ENCODE results near the gene MUS81. TPM values are rescaled to one million over a fixed set of nuclear protein-coding genes. Genes with fewer than 3 reads are reported as not detected.
"Not testable (repeated sequence)": the region's sequence is repeated elsewhere in the genome, so short reads cannot be mapped to it uniquely, and the experiment has no call there.

The MUS81 gene
- total RNA-seq, 4 donors from 2014 or later = 58.3 to 191 (median 81.2) TPM

DNA sequence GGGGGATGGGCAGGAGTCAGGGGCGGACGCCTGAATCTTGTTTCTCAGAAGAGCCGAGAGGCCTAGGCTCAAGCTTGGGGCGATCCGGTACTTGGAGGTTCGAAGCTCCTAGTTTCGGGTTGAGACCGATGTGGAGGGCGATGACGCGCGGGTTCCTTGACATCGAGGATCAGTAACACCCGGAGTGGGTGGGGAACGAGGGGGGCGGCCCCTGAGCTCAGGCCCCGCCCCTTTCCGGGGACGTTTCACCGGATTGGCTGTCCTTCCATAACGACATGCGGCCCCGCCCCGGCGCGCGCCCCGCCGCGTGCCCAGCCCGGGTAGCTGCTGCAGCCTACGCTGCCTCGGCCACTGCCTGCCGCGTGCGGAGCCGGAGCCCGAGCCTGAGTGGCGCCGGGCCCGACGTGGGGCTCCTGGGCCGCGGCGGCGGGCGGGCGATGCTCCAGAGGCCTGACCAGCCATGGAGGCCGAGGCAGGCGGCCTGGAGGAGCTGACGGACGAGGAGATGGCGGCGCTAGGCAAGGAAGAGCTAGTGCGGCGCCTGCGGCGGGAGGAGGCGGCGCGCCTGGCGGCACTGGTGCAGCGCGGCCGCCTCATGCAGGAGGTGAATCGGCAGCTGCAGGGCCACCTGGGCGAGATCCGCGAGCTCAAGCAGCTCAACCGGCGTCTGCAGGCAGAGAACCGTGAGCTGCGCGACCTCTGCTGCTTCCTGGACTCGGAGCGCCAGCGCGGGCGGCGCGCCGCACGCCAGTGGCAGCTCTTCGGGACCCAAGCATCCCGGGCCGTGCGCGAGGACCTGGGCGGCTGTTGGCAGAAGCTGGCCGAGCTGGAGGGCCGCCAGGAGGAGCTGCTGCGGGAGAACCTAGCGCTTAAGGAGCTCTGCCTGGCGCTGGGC is 30.3 kb downstream of the MUS81 start, which contains the start of gene CCDC85B:
Gene CCDC85B (plus strand): TSS at position 350 of the 895 bp plus-strand sequence. CDS start 111 bp downstream, at position 461.
- peak within 1 kb of the TSS; percentile 45 to 79 (median 69) for H3K4me3 ChIP-seq
- in situ Hi-C loops (cut with MboI; ENCODE audit: low pct_ligation_motif_present in 1 of 4, low pct_unique_long_range_greater_than_20kb in 1 of 4, low sequenced_read_pairs in 3 of 4) = loop anchor here in 2 of 4 donors (25.0 kb wide), 1 partner anchor 97 kb away; no protein-coding TSS in a partner anchor
- 1% methylated on average over 27 of the region's 94 CpGs; no CpG with 5 or more reads in 1 of the 2 donors for WGBS, 2 donors (ENCODE audit: low coverage in 1 of 2)
- peak; percentile 99 for DNase-seq
- peak within 1 kb of the TSS; percentile 95 to 99 (median 97) for H3K27ac ChIP-seq
- H3K36me3 ChIP-seq = no peaks in the 10 kb centered on the region
- intact Hi-C loops (cut with DNase I; ENCODE audit: low total_unique reads) = no loop called here
- H3K27me3 ChIP-seq = no peaks in the 10 kb centered on the region
- H3K4me1 ChIP-seq = peaks cover 39 to 73% (median 58%) of the 10 kb centered on the region in 4 donors
- H3K9me3 ChIP-seq = no peaks in the 10 kb centered on the region
- peak; percentile 81 for TF ChIP-seq POLR2A (IDR thresholded peaks at IDR 0.05)
- TF ChIP-seq, protein P1, sequence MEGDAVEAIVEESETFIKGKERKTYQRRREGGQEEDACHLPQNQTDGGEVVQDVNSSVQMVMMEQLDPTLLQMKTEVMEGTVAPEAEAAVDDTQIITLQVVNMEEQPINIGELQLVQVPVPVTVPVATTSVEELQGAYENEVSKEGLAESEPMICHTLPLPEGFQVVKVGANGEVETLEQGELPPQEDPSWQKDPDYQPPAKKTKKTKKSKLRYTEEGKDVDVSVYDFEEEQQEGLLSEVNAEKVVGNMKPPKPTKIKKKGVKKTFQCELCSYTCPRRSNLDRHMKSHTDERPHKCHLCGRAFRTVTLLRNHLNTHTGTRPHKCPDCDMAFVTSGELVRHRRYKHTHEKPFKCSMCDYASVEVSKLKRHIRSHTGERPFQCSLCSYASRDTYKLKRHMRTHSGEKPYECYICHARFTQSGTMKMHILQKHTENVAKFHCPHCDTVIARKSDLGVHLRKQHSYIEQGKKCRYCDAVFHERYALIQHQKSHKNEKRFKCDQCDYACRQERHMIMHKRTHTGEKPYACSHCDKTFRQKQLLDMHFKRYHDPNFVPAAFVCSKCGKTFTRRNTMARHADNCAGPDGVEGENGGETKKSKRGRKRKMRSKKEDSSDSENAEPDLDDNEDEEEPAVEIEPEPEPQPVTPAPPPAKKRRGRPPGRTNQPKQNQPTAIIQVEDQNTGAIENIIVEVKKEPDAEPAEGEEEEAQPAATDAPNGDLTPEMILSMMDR (IDR thresholded peaks at IDR 0.05) = peak in 3 of 5 experiments; percentile 11 to 48 (median 31)
- no peak for TF ChIP-seq EP300 (IDR thresholded peaks at IDR 0.05; ENCODE audit: low read depth)
- TF ChIP-seq POLR2AphosphoS5 (IDR thresholded peaks at IDR 0.05) = peak; percentile 86 to 97 (median 95)

DNA sequence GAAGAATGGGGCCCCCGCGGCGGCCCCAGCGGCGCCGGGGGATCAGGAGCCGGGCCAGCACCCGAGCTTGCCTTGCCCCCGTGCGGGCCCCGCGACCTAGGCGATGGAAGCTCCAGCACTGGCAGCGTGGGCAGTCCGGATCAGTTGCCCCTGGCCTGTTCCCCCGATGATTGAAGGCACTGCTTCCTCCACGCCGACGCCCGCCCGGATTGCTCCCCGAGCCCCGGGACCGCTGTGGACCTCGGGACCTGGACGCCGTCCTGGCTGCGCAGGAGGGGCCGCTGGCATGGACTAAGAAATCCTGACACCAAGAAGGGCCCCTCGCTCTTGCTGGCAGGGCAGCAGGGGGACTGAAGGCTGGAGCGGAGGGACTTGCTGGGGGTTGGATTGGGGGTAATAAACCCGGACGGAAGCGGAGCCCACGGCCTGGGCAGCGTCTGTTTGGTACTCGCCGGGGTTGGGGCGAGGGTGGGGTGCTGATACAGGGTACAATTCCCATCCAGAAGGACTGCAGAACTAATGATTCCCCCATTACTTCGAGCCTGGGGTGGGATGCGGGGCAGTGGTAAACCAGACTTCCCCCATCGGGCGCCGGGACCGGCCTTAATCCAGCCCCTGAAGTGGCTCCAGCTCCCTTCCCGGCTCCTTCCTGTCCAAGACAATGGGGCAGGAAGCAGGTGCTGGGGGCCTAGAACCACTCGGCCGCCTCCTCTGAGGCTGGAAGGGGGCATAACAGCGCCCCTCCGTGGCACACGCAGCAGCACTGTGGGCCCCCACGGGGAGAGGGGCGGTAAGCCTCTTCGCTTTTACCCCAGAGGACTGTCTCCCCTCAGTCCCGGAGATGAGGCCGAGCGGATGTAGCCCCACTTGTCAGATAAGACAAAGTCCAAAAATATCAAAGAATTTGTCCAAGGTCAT is 31.2 kb downstream of the MUS81 start:
- Histone ChIP-seq H3K9me3 (no peaks in the 10 kb centered on the region), H3K4me3 (peak overlapping the region; percentile 45 to 79 (median 69)), H3K27me3 (no peaks in the 10 kb centered on the region), H3K4me1 (peaks cover 39 to 72% (median 58%) of the 10 kb centered on the region in 4 donors), H3K27ac (peak overlapping the region; percentile 95 to 99 (median 97)), H3K36me3 (no peaks in the 10 kb centered on the region)
- WGBS, 2 donors (ENCODE audit: low coverage in 1 of 2) = 5% methylated on average over 54 of the region's 57 CpGs; no CpG with 5 or more reads in 1 of the 2 donors
- no peak for DNase-seq
- intact Hi-C loops (cut with DNase I; ENCODE audit: low total_unique reads) (no loop called here), in situ Hi-C loops (cut with MboI; ENCODE audit: low pct_ligation_motif_present in 1 of 4, low pct_unique_long_range_greater_than_20kb in 1 of 4, low sequenced_read_pairs in 3 of 4) (loop anchor here in 2 of 4 donors (25.0 kb wide), 1 partner anchor 96 kb away; no protein-coding TSS in a partner anchor)
- TF ChIP-seq EP300 (IDR thresholded peaks at IDR 0.05; ENCODE audit: low read depth) (no peak), POLR2A (IDR thresholded peaks at IDR 0.05) (peak; percentile 17), POLR2AphosphoS5 (IDR thresholded peaks at IDR 0.05) (peak in 1 of 3 donors; percentile 22)
- TF ChIP-seq, protein P1 (IDR thresholded peaks at IDR 0.05) = no peak

DNA sequence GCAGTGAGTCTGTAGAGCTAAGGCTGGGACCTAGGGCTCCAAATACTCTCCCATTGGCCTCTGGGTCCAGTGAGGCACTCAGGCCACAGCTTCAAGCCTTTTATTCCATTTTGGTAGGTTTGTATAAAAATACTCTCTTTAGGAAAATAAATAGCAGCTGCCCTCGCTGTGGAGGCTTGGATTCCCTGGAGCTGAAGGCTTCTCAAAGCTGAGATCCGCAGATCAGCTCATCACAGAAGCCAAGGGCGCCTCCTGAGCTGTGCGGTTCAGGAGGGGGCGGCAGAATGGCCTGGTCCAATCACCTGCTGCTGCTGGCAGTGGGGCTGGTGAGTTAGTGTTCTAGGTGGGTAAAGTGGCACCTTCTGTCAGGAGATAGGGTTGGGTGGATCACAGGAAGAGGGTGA is 31.9 kb downstream of the MUS81 start:
- in situ Hi-C loops (cut with MboI; ENCODE audit: low pct_ligation_motif_present in 1 of 4, low pct_unique_long_range_greater_than_20kb in 1 of 4, low sequenced_read_pairs in 3 of 4) = loop anchor here in 2 of 4 donors (25.0 kb wide), 1 partner anchor 95 kb away; no protein-coding TSS in a partner anchor

DNA sequence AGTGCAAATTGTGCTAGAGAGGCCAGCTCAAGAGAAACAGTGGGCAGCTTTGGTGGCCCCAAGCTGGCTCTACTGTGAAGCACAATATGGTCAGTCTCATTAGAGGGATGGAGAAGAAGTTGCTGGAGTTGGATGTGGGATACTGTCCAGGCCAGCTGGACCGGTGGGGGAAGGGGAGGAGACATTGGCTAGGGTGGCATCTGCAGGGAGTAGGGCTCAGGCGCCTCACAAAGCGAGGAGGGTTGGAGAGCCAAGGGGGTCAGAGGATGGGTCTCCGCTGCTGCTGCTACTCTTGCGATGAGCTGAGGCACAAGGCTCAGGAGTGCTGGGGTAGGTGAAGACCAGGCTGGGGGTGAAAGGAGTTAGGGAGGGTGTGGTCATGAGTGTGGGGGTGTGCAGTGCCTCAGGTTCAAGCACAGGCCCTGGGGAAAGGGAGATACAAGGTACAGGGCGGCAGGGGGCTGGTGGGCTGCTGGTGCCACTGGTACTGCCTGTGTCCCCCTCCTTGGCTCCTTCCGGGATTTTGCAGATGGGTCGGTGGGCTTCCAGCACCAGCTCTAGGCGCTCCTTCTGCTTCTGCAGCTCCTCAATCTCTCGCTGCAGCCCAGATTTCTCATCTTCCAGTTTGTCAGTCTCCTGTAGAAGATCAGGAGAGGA is 32.6 kb downstream of the MUS81 start:
- intact Hi-C loops (cut with DNase I; ENCODE audit: low total_unique reads) (no loop called here), in situ Hi-C loops (cut with MboI; ENCODE audit: low pct_ligation_motif_present in 1 of 4, low pct_unique_long_range_greater_than_20kb in 1 of 4, low sequenced_read_pairs in 3 of 4) (loop anchor here in 2 of 4 donors (25.0 kb wide), 1 partner anchor 95 kb away; no protein-coding TSS in a partner anchor)
- Histone ChIP-seq H3K4me3 (peak overlapping the region in 1 of 4 donors; percentile 25), H3K9me3 (no peaks in the 10 kb centered on the region), H3K27me3 (no peaks in the 10 kb centered on the region), H3K36me3 (no peaks in the 10 kb centered on the region), H3K27ac (peak overlapping the region; percentile 95 to 99 (median 97)), H3K4me1 (peaks cover 34 to 59% (median 50%) of the 10 kb centered on the region in 4 donors)
- TF ChIP-seq POLR2A (IDR thresholded peaks at IDR 0.05) (no peak), POLR2AphosphoS5 (IDR thresholded peaks at IDR 0.05) (no peak), EP300 (IDR thresholded peaks at IDR 0.05; ENCODE audit: low read depth) (no peak)
- TF ChIP-seq, protein P1 (IDR thresholded peaks at IDR 0.05) = no peak
- WGBS, 2 donors (ENCODE audit: low coverage in 1 of 2) = 76 to 80% methylated on average over 3 to 10 of the region's 10 CpGs
- DNase-seq = no peak

More for the DNA sequence above, 31.9 kb downstream of the MUS81 start:
- DNase-seq = peak; percentile 8
- Histone ChIP-seq H3K4me1 (peaks cover 39 to 66% (median 57%) of the 10 kb centered on the region in 4 donors), H3K27ac (peak overlapping the region; percentile 95 to 99 (median 97)), H3K4me3 (peak overlapping the region in 2 of 4 donors; percentile 65 to 79)
- intact Hi-C loops (cut with DNase I; ENCODE audit: low total_unique reads); H3K36me3 ChIP-seq; H3K9me3 ChIP-seq; H3K27me3 ChIP-seq: not testable (repeated sequence)
- WGBS, 2 donors (ENCODE audit: low coverage in 1 of 2) = 70% methylated on average over 5 of the region's 5 CpGs; no CpG with 5 or more reads in 1 of the 2 donors

Data from transverse colon (tissue), 4 donors.